GM21529 (cell line): Measurements from ENCODE around the gene SORL1-AS1.

Experiments used
- ATAC-seq: cut with Tn5 transposase; IDR thresholded peaks from one replicate; pipeline ENCODE4 v1.9.1; 2021; ENCODE audit not compliant: unreplicated experiment

SORL1-AS1 gene

GRCh38 chr11:121452609-121453150, at the start of gene SORL1-AS1:
Gene SORL1-AS1, minus strand, starts transcription at chr11:121452967.
- peak; percentile 19 for ATAC-seq

GRCh38 chr11:121500717-121501116, 48.0 kb upstream of the SORL1-AS1 start:
- no peak for ATAC-seq

- no peak for ATAC-seq
These were observed 47.5 kb upstream of the SORL1-AS1 start for GRCh38 chr11:121500275-121500674.

GRCh38 chr11:121499405-121499804, 46.6 kb upstream of the SORL1-AS1 start:
- no peak for ATAC-seq

GRCh38 chr11:121497176-121497998, 44.6 kb upstream of the SORL1-AS1 start:
- ATAC-seq, result no peak

GRCh38 chr11:121494355-121495099, 41.8 kb upstream of the SORL1-AS1 start:
- ATAC-seq, result peak; percentile 82

GRCh38 chr11:121489823-121490222, 37.1 kb upstream of the SORL1-AS1 start:
- ATAC-seq, result no peak

- no peak for ATAC-seq
These were observed 35.9 kb upstream of the SORL1-AS1 start for GRCh38 chr11:121488641-121489040.

- no peak for ATAC-seq
These were observed 35.4 kb upstream of the SORL1-AS1 start for GRCh38 chr11:121488170-121488569.

GRCh38 chr11:121487191-121487590, 34.4 kb upstream of the SORL1-AS1 start:
- no peak for ATAC-seq

- no peak for ATAC-seq
These were observed 33.3 kb upstream of the SORL1-AS1 start for GRCh38 chr11:121486054-121486453.

- ATAC-seq, result no peak
These were observed 32.4 kb upstream of the SORL1-AS1 start for GRCh38 chr11:121485216-121485615.

GRCh38 chr11:121483805-121484480, 31.2 kb upstream of the SORL1-AS1 start:
- ATAC-seq, result no peak

GRCh38 chr11:121482231-121483129, 29.7 kb upstream of the SORL1-AS1 start:
- peak; percentile 86 for ATAC-seq

- peak; percentile 54 for ATAC-seq
These were observed 28.9 kb upstream of the SORL1-AS1 start for GRCh38 chr11:121481484-121482230.

GRCh38 chr11:121479698-121480238, 27.0 kb upstream of the SORL1-AS1 start:
- ATAC-seq, result no peak

GRCh38 chr11:121478895-121479697, 26.3 kb upstream of the SORL1-AS1 start:
- no peak for ATAC-seq

- ATAC-seq, result no peak
These were observed 25.6 kb upstream of the SORL1-AS1 start for GRCh38 chr11:121478226-121478894.
